Esophagus squamous epithelium (tissue), 5 donors: ENCODE data around the gene RFNG. TPM values are rescaled to one million over a fixed set of nuclear protein-coding genes. Genes with fewer than 3 reads are reported as not detected.

Experiments used
- DNase-seq: peaks from one replicate; lab custom pipeline; 2025; lab: John Stamatoyannopoulos, UW
- H3K27ac ChIP-seq, 4 donors: fragments of 200-600 bp; sonication (generic); one replicate each; pipeline ENCODE4 v1.5.1; 2016 to 2019; ENCODE audit warnings: mild to moderate bottlenecking in 1 of 4
- H3K27me3 ChIP-seq, 4 donors: fragments of 200-600 bp; sonication (generic); 1 replicate in 3 of 4; 2 replicates in 1 of 4; pipeline versions ENCODE4 v1.5.1 to v1.6.0; 2017 to 2021; ENCODE audit warnings: antibody characterized with exemption in 1 of 4
- H3K36me3 ChIP-seq, 3 donors: fragments of 200-600 bp; sonication (generic); one replicate each; pipeline ENCODE4 v1.5.1; 2016 to 2019
- H3K4me1 ChIP-seq, 3 donors: fragments of 200-600 bp; sonication (generic); one replicate each; pipeline ENCODE4 v1.5.1; 2017 to 2019
- H3K4me3 ChIP-seq, 4 donors: fragments of 200-600 bp; sonication (generic); 1 replicate in 3 of 4; 2 replicates in 1 of 4; pipeline ENCODE4 v1.5.1; 2016 to 2019; ENCODE audit warnings: mild to moderate bottlenecking in 2 of 4, moderate library complexity in 1 of 4
- H3K9me3 ChIP-seq, 3 donors: fragments of 200-600 bp; sonication (generic); one replicate each; pipeline ENCODE4 v1.5.1; 2016 to 2019
- POLR2A ChIP-seq, 4 donors: fragments of 450-650 bp; IDR thresholded peaks; one replicate each; pipeline ENCODE4 v1.6.1; 2017; ENCODE audit warnings: antibody characterized with exemption in 4 of 4, mild to moderate bottlenecking in 4 of 4, moderate library complexity in 3 of 4
- WGBS, 2 donors: methylation state at CpG; one replicate each; pipeline ENCODE4 v1.1.5; 2018; 5-methylcytosine and 5-hydroxymethylcytosine counted together
- intact Hi-C: fragments of 100-400 bp; cut with DNase I; formaldehyde crosslinking; loops from one replicate; pipeline ENCODE4 v1.15.0; 2022
- total RNA-seq, 4 donors: library from RNA; depleted of rRNA; stranded (reverse); fragments of >200 nt; gene quantifications; one replicate each; pipeline ENCODE4 v1.1.0, GENCODE V29; 2016
- TF ChIP-seq, protein P1 (sequence below), 6 experiments: fragments of 450-650 bp in 4 of 6; fragments of 200-600 bp in 2 of 6; sonication (generic) in 2 of 6; IDR thresholded peaks; one replicate each; pipeline ENCODE4 v1.5.1; 2016 to 2019; ENCODE audit warnings: antibody characterized with exemption in 6 of 6, mild to moderate bottlenecking in 4 of 6, moderate library complexity in 4 of 6
- donor health status: DM: yes; HTN: yes; CAD: no.

The RFNG gene
- total RNA-seq, 4 donors from 2014 or later, result 24.9 to 38.1 (median 31.2) TPM

DNA sequence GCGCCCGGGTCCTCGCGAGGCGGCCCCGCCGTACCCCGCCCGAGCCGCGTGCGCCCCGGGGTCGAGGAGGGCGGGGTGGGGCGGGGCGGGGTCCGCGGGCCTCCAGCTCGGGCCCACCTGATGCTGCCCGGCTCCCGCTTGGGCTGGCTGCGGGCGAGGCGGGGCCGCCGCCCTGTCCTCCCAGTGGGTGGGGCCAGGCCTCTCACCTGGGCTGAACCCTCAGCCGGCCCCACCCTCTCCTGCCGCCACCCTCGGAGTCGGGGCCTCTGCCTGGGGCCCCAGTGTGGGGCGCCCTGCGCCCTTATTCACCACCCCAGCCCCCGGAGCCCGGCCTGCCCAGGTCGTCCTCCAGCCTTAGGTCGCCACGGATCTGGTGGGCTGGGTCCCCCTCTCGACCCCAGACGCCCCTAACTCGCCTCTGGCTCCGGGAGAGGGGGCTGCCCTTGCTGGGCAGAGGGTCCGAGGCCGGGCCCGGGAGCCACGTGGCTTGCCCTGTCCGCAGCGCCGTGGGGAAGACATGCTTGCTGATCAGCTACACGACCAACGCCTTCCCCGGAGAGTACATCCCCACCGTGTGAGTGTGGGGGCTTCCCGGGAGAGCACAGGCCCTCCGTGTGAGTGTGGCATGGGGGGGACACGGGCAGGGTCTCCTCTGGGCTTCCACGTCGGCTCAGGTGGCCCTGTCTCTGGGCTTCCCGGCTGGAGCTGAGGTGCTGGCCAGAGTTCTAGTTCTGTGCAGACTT is 19.6 kb downstream of the RFNG start:
- 0% methylated on average over 7 of the region's 59 CpGs; no CpG with 5 or more reads in 1 of the 2 donors for WGBS, 2 donors
- DNase-seq, result no peak
- peaks cover 0 to 30% (median 0%) of the 10 kb centered on the region in 3 donors for H3K36me3 ChIP-seq
- no peaks in the 10 kb centered on the region for H3K9me3 ChIP-seq
- TF ChIP-seq, protein P1, sequence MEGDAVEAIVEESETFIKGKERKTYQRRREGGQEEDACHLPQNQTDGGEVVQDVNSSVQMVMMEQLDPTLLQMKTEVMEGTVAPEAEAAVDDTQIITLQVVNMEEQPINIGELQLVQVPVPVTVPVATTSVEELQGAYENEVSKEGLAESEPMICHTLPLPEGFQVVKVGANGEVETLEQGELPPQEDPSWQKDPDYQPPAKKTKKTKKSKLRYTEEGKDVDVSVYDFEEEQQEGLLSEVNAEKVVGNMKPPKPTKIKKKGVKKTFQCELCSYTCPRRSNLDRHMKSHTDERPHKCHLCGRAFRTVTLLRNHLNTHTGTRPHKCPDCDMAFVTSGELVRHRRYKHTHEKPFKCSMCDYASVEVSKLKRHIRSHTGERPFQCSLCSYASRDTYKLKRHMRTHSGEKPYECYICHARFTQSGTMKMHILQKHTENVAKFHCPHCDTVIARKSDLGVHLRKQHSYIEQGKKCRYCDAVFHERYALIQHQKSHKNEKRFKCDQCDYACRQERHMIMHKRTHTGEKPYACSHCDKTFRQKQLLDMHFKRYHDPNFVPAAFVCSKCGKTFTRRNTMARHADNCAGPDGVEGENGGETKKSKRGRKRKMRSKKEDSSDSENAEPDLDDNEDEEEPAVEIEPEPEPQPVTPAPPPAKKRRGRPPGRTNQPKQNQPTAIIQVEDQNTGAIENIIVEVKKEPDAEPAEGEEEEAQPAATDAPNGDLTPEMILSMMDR (IDR thresholded peaks at IDR 0.05), result no peak
- TF ChIP-seq POLR2A (IDR thresholded peaks at IDR 0.05), result no peak
- peaks cover 0 to 7% (median 0%) of the 10 kb centered on the region in 4 donors for H3K27me3 ChIP-seq
- intact Hi-C loops, result loop anchor here (2.0 kb wide), 1 partner anchor 121 kb away; no protein-coding TSS in a partner anchor
- H3K4me3 ChIP-seq, result peak overlapping the region; percentile 17 to 71 (median 60)
- peaks cover 27 to 65% (median 33%) of the 10 kb centered on the region in 3 donors for H3K4me1 ChIP-seq
- peak overlapping the region in 2 of 4 donors; percentile 68 to 80 for H3K27ac ChIP-seq

DNA sequence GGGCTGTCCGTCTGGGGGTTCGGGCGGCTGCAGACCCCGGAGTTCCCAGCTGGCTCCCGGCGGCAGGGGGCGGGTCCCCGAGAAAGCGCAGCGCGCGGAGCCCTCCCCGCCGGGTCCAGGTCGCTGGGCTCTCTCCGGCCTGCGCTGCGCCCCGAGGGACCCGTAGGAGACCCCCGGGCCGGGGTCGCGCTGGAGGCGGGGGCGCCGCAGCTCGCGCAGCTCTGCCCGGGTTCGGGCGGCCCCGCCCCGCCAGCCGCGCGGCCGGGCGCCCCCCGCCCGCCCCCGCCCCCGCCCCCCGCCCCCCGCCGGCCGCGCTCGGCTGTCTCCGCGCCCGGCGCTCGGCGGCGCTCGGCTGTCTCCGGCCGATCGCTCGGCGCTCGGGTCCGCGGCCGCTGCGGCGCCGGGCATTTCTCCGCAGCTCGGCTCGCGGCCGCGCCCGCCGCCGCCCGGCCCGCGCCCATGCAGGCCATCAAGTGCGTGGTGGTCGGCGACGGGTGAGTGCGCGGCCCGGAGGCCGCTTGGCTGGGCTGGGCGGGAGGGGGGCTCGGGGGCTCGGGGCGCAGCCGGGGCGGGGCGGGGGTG is 20.2 kb downstream of the RFNG start, which contains the start of gene RAC3:
Gene RAC3, plus strand, starts transcription at position 376 of the 582 bp plus-strand sequence. Its CDS starts 84 bp downstream, at position 460.
- H3K4me1 ChIP-seq, result peaks cover 20 to 58% (median 28%) of the 10 kb centered on the region in 3 donors
- H3K27ac ChIP-seq, result peak within 1 kb of the TSS; percentile 70 to 88 (median 79)
- DNase-seq, result no peak
- H3K4me3 ChIP-seq, result peak within 1 kb of the TSS; percentile 47 to 71 (median 60)
- intact Hi-C loops, result loop anchor here (2.0 kb wide), 1 partner anchor 121 kb away; no protein-coding TSS in a partner anchor
- no peaks in the 10 kb centered on the region for H3K9me3 ChIP-seq
- H3K27me3 ChIP-seq, result peaks cover 0 to 7% (median 0%) of the 10 kb centered on the region in 4 donors
- TF ChIP-seq, protein P1 (IDR thresholded peaks at IDR 0.05), result no peak
- no peak for TF ChIP-seq POLR2A (IDR thresholded peaks at IDR 0.05)
- WGBS, 2 donors, result no CpG with 5 or more reads among the region's 96 CpGs
- peaks cover 0 to 33% (median 0%) of the 10 kb centered on the region in 3 donors for H3K36me3 ChIP-seq

DNA sequence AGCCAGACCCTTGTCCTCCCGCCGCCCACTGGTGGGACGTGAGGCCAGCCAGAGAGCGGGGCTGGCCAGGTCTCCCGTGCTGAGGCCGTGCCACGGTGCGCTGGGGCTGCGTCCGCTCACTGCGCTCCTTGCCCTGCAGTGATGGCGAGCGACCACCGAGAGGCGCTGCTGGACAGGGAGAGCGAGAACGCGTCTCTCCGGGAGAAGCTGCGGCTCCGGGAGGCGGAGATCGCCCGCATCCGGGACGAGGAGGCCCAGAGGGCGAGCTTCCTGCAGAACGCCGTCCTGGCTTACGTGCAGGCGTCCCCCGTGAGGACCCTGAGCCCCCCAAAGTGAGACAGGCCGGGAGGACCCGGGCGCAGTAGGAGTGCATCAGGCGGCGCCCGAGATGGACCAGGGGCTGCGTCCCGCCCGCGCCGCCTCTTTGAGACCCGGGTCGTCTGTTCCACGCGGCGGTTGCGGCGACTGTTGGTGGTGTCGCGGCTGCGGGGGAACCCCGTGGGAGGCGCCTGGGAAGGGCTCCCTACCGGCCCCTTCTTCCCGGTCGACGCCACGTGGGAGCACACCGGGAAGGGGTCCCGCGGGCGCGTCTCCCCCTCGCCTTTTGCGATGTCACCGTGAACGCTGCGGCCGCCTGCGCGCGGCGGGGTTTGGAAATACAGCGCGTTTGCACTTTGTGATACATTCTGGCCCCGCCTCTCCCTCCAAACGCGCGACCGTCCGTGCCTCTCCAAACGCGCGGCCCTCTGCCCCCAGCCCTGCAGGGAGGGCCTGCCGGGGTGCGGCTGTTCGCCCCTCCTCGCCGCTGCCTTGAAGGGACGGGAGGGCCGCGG is 20.9 kb downstream of the RFNG start:
- peak overlapping the region; percentile 47 to 71 (median 60) for H3K4me3 ChIP-seq
- H3K36me3 ChIP-seq, result peaks cover 0 to 27% (median 0%) of the 10 kb centered on the region in 3 donors
- H3K4me1 ChIP-seq, result peaks cover 16 to 51% (median 21%) of the 10 kb centered on the region in 3 donors
- H3K27me3 ChIP-seq, result peaks cover 0 to 7% (median 0%) of the 10 kb centered on the region in 4 donors
- intact Hi-C loops, result loop anchor here (2.0 kb wide), 1 partner anchor 122 kb away; no protein-coding TSS in a partner anchor
- peak overlapping the region; percentile 70 to 88 (median 79) for H3K27ac ChIP-seq
- no peaks in the 10 kb centered on the region for H3K9me3 ChIP-seq
- no peak for TF ChIP-seq POLR2A (IDR thresholded peaks at IDR 0.05)
- TF ChIP-seq, protein P1 (IDR thresholded peaks at IDR 0.05), result peak; percentile 94 to 99 (median 95)
- WGBS, 2 donors, result 3% methylated on average over 23 of the region's 94 CpGs; no CpG with 5 or more reads in 1 of the 2 donors
- DNase-seq, result no peak

DNA sequence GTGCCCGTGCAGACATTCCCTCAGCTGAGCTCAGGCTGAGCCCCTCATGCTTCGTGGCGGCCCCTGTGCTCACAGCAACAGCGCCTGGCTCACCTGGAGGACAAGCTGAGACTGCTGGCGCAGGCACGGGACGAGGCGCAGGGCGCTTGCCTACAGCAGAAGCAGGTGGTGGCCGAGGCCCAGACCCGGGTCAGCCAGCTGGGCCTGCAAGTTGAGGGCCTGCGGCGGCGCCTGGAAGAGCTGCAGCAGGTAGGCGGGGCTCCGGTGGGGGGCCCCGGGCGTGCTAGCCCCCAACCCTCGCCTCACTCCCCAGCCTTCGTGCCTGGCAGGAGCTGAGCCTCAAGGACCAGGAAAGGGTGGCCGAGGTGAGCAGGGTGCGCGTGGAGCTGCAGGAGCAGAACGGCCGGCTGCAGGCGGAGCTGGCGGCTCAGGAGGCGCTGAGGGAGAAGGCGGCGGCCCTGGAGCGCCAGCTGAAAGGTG is 21.6 kb downstream of the RFNG start:
- Histone ChIP-seq H3K4me3 (peak overlapping the region in 2 of 4 donors; percentile 64 to 71), H3K27me3 (peaks cover 0 to 7% (median 0%) of the 10 kb centered on the region in 4 donors), H3K9me3 (no peaks in the 10 kb centered on the region), H3K27ac (peak overlapping the region in 1 of 4 donors; percentile 80), H3K36me3 (peaks cover 0 to 20% (median 0%) of the 10 kb centered on the region in 3 donors), H3K4me1 (peaks cover 16 to 47% (median 19%) of the 10 kb centered on the region in 3 donors)
- TF ChIP-seq, protein P1 (IDR thresholded peaks at IDR 0.05), result no peak
- no peak for TF ChIP-seq POLR2A (IDR thresholded peaks at IDR 0.05)
- DNase-seq, result no peak
- intact Hi-C loops, result loop anchor here (2.0 kb wide), 1 partner anchor 123 kb away; no protein-coding TSS in a partner anchor
- WGBS, 2 donors, result 25 to 60% methylated on average over 1 to 4 of the region's 31 CpGs
